DND-41 (cell line): ENCODE data around the gene RXFP4.

ENCODE experiments used
- EZH2 ChIP-seq: IDR thresholded peaks from 3 replicates; pipeline ENCODE4 v1.6.1; 2012; ENCODE audit warnings: borderline replicate concordance, low read depth, mild to moderate bottlenecking, moderate library complexity, low read length, inconsistent platforms; ENCODE audit not compliant: severe bottlenecking
- TF ChIP-seq, protein P1 (sequence below): IDR thresholded peaks from 2 replicates; pipeline ENCODE4 v1.5.1; 2012; ENCODE audit warnings: borderline replicate concordance, low read length, moderate library complexity, mild to moderate bottlenecking; ENCODE audit not compliant: poor library complexity, severe bottlenecking; ENCODE audit errors: extremely low read depth

DNA sequence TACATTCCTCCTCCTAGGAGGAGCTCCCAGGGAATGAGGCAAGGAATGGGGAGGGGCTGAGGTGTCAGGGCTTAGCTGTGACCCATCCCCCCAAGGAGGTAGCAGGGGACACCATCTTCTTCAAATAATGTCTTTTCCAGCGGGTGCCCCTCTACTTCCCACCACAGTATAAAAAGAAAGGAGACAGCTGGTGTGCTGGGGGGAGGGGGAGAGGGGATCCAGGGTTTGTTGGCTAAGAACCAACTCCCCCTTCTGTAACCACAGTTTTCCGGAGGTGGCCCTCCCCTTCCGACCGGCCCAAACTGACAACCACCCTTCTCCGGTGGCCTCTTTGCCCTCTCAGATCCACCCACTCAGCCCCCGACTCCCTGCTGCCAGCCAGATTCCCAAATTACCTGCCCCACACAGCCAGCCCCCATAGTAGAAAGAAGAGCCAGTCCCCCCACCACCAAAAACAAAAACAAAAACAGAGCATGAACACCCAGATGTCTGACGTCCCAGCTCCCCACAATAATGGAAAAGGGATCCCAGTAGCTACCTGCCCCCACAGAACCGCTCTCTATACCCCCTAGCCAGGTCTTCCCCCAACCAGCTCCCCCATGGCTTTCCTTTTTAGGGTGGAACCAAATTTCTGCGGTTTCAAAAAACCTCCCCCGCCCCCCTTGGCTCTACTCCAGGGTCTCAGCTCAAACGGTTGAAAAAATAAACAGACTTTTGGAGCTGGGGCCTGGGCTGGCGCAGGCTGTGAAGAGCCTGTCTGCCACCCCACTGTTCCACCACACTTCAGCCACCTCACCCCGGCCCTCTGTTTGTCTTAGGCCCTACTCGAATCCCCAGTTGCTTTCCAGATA lies 34.8 kb downstream of the RXFP4 start:
- TF ChIP-seq, protein P1, sequence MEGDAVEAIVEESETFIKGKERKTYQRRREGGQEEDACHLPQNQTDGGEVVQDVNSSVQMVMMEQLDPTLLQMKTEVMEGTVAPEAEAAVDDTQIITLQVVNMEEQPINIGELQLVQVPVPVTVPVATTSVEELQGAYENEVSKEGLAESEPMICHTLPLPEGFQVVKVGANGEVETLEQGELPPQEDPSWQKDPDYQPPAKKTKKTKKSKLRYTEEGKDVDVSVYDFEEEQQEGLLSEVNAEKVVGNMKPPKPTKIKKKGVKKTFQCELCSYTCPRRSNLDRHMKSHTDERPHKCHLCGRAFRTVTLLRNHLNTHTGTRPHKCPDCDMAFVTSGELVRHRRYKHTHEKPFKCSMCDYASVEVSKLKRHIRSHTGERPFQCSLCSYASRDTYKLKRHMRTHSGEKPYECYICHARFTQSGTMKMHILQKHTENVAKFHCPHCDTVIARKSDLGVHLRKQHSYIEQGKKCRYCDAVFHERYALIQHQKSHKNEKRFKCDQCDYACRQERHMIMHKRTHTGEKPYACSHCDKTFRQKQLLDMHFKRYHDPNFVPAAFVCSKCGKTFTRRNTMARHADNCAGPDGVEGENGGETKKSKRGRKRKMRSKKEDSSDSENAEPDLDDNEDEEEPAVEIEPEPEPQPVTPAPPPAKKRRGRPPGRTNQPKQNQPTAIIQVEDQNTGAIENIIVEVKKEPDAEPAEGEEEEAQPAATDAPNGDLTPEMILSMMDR, result no peak
- no peak for TF ChIP-seq EZH2
